Measurements from ENCODE around the gene FLACC1.

GRCh38 chr2:201349601-201350000 lies 7.5 kb downstream of the FLACC1 start:
- no peak for TF ChIP-seq ZFX (IDR thresholded peaks at IDR 0.05)
- TF ChIP-seq, protein P1, sequence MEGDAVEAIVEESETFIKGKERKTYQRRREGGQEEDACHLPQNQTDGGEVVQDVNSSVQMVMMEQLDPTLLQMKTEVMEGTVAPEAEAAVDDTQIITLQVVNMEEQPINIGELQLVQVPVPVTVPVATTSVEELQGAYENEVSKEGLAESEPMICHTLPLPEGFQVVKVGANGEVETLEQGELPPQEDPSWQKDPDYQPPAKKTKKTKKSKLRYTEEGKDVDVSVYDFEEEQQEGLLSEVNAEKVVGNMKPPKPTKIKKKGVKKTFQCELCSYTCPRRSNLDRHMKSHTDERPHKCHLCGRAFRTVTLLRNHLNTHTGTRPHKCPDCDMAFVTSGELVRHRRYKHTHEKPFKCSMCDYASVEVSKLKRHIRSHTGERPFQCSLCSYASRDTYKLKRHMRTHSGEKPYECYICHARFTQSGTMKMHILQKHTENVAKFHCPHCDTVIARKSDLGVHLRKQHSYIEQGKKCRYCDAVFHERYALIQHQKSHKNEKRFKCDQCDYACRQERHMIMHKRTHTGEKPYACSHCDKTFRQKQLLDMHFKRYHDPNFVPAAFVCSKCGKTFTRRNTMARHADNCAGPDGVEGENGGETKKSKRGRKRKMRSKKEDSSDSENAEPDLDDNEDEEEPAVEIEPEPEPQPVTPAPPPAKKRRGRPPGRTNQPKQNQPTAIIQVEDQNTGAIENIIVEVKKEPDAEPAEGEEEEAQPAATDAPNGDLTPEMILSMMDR (conservative IDR thresholded peaks at IDR 0.05), result no peak
